CD4-positive, alpha-beta T cell treated with Interleukin-15 for 4 hours (primary cell): ENCODE results near the gene TAAR2.
A peak's percentile ranks its signal among the peaks of the same experiment; 100 is the strongest.
"Not testable (repeated sequence)": the region's sequence is repeated elsewhere in the genome, so short reads cannot be mapped to it uniquely, and the experiment has no call there.

Experiments used
- DNase-seq: peaks from one replicate; pipeline ENCODE4 v3.0.0-alpha.2; 2020; ENCODE audit warnings: low spot score

Gene TAAR2

GRCh38 chr6:132612449-132613108 is 11.5 kb downstream of the TAAR2 start:
- DNase-seq = peak; percentile 4

- no peak for DNase-seq
These were observed 12.5 kb downstream of the TAAR2 start for GRCh38 chr6:132611616-132612015.

DNA sequence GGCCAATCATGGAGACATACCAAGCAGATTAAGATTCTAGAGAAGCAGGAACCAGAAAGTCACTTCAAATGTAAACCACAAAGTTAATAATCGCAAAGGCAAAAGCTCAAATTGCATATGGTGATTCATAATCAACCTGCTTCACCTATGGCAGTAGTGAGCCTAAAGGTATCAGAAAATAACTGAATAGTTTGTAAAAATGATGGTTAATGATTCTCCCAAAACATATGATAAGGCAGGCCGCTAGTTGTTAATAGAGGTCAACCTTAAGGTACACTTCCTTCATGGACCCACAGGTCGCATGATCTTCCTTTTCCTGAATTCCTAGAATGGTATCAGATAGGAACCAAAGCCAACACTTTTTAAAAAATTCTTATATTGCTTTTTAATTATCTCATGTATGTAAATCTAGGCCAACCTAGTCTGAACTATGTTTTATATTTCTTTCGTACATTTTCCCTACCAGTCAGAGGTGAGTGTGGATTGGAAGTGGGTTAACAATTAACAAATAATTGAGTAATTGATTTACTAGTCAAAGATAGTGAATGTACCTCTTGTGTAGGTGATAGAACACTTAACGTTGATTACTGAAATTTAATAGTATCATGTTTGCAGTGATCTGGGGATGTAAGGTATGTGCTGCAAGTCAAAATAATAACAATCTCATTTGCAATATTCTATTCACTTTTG is 16.4 kb downstream of the TAAR2 start:
- no peak for DNase-seq

DNA sequence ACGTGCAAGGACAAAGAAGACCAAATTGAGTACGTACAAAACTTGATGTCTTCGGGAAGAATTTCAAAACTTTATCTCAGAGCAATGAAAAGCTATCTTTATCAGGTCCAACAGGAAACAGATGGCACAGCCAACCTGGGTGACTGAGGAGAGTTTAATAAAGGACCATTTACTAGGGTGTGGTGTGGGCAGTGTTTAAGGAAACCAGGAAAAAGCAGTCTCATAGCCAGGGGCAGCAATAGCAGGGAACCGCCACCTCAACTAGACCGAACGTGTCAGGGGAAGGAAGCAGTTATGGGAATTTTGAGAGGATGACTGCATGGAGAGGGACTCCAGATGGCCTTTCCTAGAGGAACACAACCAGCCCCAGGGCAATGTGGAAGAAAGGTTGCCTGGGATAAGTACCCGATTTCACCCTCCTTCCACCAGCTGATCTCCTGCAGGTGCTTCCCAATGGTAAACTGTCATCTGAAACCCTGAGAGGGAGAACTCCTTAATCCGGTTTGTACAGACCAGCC is 19.4 kb downstream of the TAAR2 start:
- DNase-seq = no peak

DNA sequence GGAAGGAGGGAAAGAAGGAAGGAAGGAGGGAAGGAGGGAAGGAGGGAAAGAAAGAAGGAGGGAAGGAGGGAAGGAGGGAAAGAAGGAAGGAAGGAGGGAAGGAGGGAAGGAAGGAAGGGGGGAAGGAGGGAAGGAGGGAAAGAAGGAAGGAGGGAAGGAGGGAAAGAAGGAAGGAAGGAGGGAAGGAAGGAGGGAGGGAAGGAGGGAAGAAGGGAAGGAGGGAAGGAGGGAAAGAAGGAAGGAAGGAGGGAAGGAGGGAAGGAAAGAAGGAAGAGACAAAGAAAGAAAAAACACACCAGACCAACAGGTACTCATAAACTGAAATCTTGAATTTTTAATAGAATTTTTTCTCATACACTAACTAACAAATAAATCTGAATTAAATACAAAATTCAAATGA is 23.2 kb downstream of the TAAR2 start:
- not testable (repeated sequence) for DNase-seq

DNA sequence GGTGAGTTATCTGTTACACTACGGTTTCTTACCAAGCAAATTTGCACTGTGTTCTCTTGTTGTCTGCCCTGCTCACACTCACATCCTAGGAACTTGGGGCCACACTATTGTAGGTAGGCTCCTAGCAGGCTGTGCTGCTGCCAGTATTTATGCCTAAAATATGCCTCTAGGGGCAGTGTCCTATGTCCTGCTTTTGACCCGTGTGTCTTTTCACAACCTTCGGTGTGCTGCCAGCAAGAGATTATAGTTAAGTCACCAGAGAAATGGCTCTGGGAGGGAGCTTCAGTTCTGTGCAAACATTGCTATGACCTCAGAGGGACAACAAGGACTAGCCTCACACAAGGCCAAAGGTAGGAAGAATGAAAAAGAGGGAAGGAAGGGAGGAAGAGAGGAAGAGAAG is 25.6 kb downstream of the TAAR2 start:
- no peak for DNase-seq

DNA sequence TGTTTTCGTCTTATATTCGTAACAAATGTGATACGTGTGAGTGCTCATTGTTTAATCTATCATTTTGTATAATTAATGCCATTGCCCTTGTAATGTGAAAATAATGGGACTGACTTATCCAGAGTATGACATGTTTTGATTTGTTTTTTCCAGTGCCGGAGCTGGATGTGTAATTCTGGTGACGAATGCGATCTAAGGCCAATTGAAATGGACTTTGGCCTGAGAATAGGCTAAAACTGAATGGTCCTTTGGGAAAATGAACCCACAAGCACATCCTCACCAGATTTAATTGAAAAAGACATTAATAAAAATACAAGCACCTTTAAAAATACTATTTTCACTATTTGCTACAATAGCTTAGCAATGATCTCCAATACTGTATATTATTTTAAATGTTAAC is 27.9 kb downstream of the TAAR2 start:
- no peak for DNase-seq

- no peak for DNase-seq
These were observed 31.2 kb downstream of the TAAR2 start for GRCh38 chr6:132592855-132593254.

GRCh38 chr6:132590362-132590761 is 33.7 kb downstream of the TAAR2 start:
- no peak for DNase-seq

- no peak for DNase-seq
These were observed 34.6 kb downstream of the TAAR2 start, which contains the start of gene TAAR5 for GRCh38 chr6:132589454-132589853. TSS of gene TAAR5 (minus strand) at chr6:132589741. CDS start at chr6:132589686, 55 bp downstream.

DNA sequence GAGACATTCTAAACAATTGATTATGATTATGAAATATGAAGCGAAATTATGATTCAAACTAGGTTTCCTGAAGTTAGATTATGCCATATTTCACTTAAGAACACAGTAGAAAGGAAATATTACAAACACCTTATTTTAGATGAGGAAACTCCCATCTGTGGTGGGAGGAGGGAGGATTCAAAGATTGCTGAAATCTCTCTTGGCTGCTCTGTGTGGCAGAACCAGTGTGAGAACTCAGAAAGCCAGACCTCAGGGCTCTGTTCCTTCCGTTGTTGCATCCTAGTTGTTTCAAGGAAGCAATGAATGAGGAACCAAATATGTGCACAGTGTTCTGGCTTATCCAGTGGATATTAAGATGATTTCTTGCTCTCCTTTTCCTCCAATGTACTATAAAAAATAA is 36.7 kb downstream of the TAAR2 start:
- no peak for DNase-seq

- DNase-seq = no peak
These were observed 39.4 kb downstream of the TAAR2 start for GRCh38 chr6:132584698-132585097.

GRCh38 chr6:132571774-132572173 is 52.3 kb downstream of the TAAR2 start:
- DNase-seq = no peak

DNA sequence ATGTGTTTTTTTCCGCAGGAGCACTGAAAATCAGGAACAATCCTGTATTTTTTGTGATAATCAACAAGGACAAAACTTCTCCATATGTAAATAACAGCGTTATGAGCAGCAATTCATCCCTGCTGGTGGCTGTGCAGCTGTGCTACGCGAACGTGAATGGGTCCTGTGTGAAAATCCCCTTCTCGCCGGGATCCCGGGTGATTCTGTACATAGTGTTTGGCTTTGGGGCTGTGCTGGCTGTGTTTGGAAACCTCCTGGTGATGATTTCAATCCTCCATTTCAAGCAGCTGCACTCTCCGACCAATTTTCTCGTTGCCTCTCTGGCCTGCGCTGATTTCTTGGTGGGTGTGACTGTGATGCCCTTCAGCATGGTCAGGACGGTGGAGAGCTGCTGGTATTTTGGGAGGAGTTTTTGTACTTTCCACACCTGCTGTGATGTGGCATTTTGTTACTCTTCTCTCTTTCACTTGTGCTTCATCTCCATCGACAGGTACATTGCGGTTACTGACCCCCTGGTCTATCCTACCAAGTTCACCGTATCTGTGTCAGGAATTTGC is 53.8 kb downstream of the TAAR2 start, which contains the start of gene TAAR6:
Gene TAAR6, plus strand, starts transcription at position 102 of the 557 bp plus-strand sequence. Its CDS starts 0 bp downstream, at position 102.
- no peak for DNase-seq

- DNase-seq = no peak
These were observed 54.9 kb downstream of the TAAR2 start for GRCh38 chr6:132569170-132569569.

- no peak for DNase-seq
These were observed 55.5 kb downstream of the TAAR2 start for GRCh38 chr6:132568611-132569010.

- DNase-seq = no peak
These were observed 56.5 kb downstream of the TAAR2 start for GRCh38 chr6:132567566-132567965.
